IMR-90 (cell line): Measurements from ENCODE around the gene ETV3L. TPM values are rescaled to one million over a fixed set of nuclear protein-coding genes. Genes with fewer than 3 reads are reported as not detected.

Source experiments
- ATAC-seq: fragments of 200-7000 bp; cut with Tn5 transposase; 2 replicates; pipeline ENCODE4 v1.9.1; 2020; ENCODE audit warnings: low read depth, mild to moderate bottlenecking, moderate library complexity
- BruUV-seq: library from RNA; stranded (reverse); fragments of 400-500 nt; replicated peaks from 2 replicates; lab custom pipeline; 2021; lab: Mats Ljungman, UMichigan
- CTCF ChIA-PET: fragments of 300-600 bp; formaldehyde crosslinking; extraction: SDS; loops from one replicate; lab custom pipeline; 2021; ENCODE audit warnings: antibody characterized with exemption; lab: Yijun Ruan, JAX
- POLR2A ChIA-PET: fragments of 300-600 bp; sonication (Branson Sonifier 250); formaldehyde crosslinking; loops from one replicate; lab custom pipeline; 2022; ENCODE audit warnings: antibody characterized with exemption; ENCODE audit not compliant: unreplicated experiment; lab: Charles Lee
- DNase-seq: peaks from one replicate; pipeline ENCODE4 v3.0.0; 2013
- H2AFZ ChIP-seq: replicated peaks from 2 replicates; pipeline ENCODE3; 2013; ENCODE audit warnings: low read length, mild to moderate bottlenecking; ENCODE audit not compliant: poor library complexity
- H2AK5ac ChIP-seq: 2 replicates; pipeline ENCODE4 v1.6.1; 2013; ENCODE audit warnings: low read depth, low read length, inconsistent platforms
- H2AK9ac ChIP-seq: replicated peaks from 2 replicates; pipeline ENCODE3; 2013; ENCODE audit warnings: mild to moderate bottlenecking, low read depth, low read length, moderate library complexity; ENCODE audit not compliant: poor library complexity
- H2BK120ac ChIP-seq: 2 replicates; pipeline ENCODE4 v1.6.1; 2013; ENCODE audit warnings: low read depth, low read length, inconsistent platforms
- H2BK15ac ChIP-seq: 3 replicates; pipeline ENCODE4 v1.6.1; 2013; ENCODE audit warnings: low read depth, low read length, inconsistent platforms
- H2BK20ac ChIP-seq: 2 replicates; pipeline ENCODE4 v1.6.1; 2013; ENCODE audit warnings: low read depth, mild to moderate bottlenecking, inconsistent platforms, low read length, moderate library complexity
- H2BK5ac ChIP-seq: 2 replicates; pipeline ENCODE4 v1.6.1; 2013; ENCODE audit warnings: mild to moderate bottlenecking, low read depth, low read length, inconsistent platforms; ENCODE audit not compliant: poor library complexity, severe bottlenecking
- H3K14ac ChIP-seq: replicated peaks from 2 replicates; pipeline ENCODE4 v1.6.1; 2013; ENCODE audit warnings: low read depth, low read length, inconsistent platforms
- H3K18ac ChIP-seq: 2 replicates; pipeline ENCODE4 v1.6.1; 2013; ENCODE audit warnings: low read depth, low read length, control low read depth
- H3K23ac ChIP-seq: 2 replicates; pipeline ENCODE4 v1.6.1; 2013; ENCODE audit warnings: low read depth, low read length, inconsistent platforms
- H3K27ac ChIP-seq: 2 replicates; pipeline ENCODE4 v1.5.1; 2013; ENCODE audit warnings: mild to moderate bottlenecking, control low read depth, low read length; ENCODE audit not compliant: insufficient read depth
- H3K27me3 ChIP-seq: 2 replicates; pipeline ENCODE4 v1.6.1; 2013; ENCODE audit warnings: low read length; ENCODE audit not compliant: control insufficient read depth, insufficient read depth
- H3K36me3 ChIP-seq: 2 replicates; pipeline ENCODE4 v1.6.1; 2013; ENCODE audit warnings: low read length, mixed read lengths; ENCODE audit not compliant: control insufficient read depth, insufficient read depth
- H3K4ac ChIP-seq: 2 replicates; pipeline ENCODE4 v1.6.1; 2013; ENCODE audit warnings: low read depth, low read length, inconsistent platforms
- H3K4me1 ChIP-seq: 2 replicates; pipeline ENCODE4 v1.6.1; 2013; ENCODE audit warnings: low read length, mixed read lengths; ENCODE audit not compliant: control insufficient read depth, insufficient read depth
- H3K4me2 ChIP-seq: 2 replicates; pipeline ENCODE4 v1.6.1; 2013; ENCODE audit warnings: low read depth, mild to moderate bottlenecking, control low read depth, low read length, moderate library complexity
- H3K4me3 ChIP-seq: 2 replicates; pipeline ENCODE4 v1.5.1; 2013; ENCODE audit warnings: low read depth, mild to moderate bottlenecking, control low read depth, low read length, moderate library complexity; ENCODE audit not compliant: insufficient read depth
- H3K56ac ChIP-seq: 2 replicates; pipeline ENCODE4 v1.6.1; 2013; ENCODE audit warnings: low read length, inconsistent platforms; ENCODE audit not compliant: insufficient read depth; ENCODE audit errors: extremely low read depth
- H3K79me1 ChIP-seq, 2 experiments: 2 replicates each; pipeline ENCODE4 v1.6.1; 2013; ENCODE audit warnings: low read length in 2 of 2, inconsistent platforms in 1 of 2, low read depth in 1 of 2
- H3K9ac ChIP-seq: 2 replicates; pipeline ENCODE4 v1.6.1; 2013; ENCODE audit warnings: low read depth, low read length, control low read depth
- H3K9me1 ChIP-seq: 2 replicates; pipeline ENCODE4 v1.6.1; 2013; ENCODE audit warnings: low read length, inconsistent platforms; ENCODE audit not compliant: insufficient read depth
- H3K9me3 ChIP-seq: 2 replicates; pipeline ENCODE4 v1.6.1; 2013; ENCODE audit warnings: low read length; ENCODE audit not compliant: control insufficient read depth, insufficient read depth
- H4K20me1 ChIP-seq: 2 replicates; pipeline ENCODE4 v1.6.1; 2013; ENCODE audit warnings: low read length, inconsistent platforms; ENCODE audit not compliant: insufficient read depth
- H4K5ac ChIP-seq: 2 replicates; pipeline ENCODE4 v1.6.1; 2013; ENCODE audit warnings: mild to moderate bottlenecking, low read depth, low read length, control low read depth
- H4K8ac ChIP-seq, 2 experiments: 2 replicates each; pipeline ENCODE4 v1.6.1; 2013; ENCODE audit warnings: low read depth in 2 of 2, low read length in 2 of 2, control low read depth in 1 of 2, inconsistent platforms in 1 of 2
- H4K91ac ChIP-seq: 2 replicates; pipeline ENCODE4 v1.6.1; 2013; ENCODE audit warnings: low read depth, low read length, inconsistent platforms; ENCODE audit not compliant: insufficient read depth
- MXI1 ChIP-seq: IDR thresholded peaks from 2 replicates; pipeline ENCODE4 v1.6.1; 2012; ENCODE audit warnings: low read depth, mild to moderate bottlenecking, low read length, moderate library complexity, borderline replicate concordance
- WGBS, 2 experiments: methylation state at CpG; one replicate each; pipeline versions ENCODE4 v1.1.5 to v1.1.7; 2013; ENCODE audit warnings: missing lambda C conversion rate in 2 of 2; ENCODE audit not compliant: insufficient read length in 1 of 2; ENCODE audit errors: extremely low coverage in 2 of 2; 5-methylcytosine and 5-hydroxymethylcytosine counted together
- dilution Hi-C: fragments of 300-500 bp; cut with HindIII; formaldehyde crosslinking; loops from one replicate; pipeline ENCODE4 v1.14.3; 2018; ENCODE audit warnings: low sequenced_read_pairs; ENCODE audit not compliant: unreplicated experiment
- in situ Hi-C: fragments of 300-500 bp; cut with MboI; formaldehyde crosslinking; loops from 3 replicates; pipeline ENCODE4 v1.14.3; 2019; ENCODE audit warnings: low sequenced_read_pairs, inconsistent platforms, mixed read lengths
- intact Hi-C: fragments of 100-400 bp; cut with micrococcal nuclease; formaldehyde crosslinking; loops from 2 replicates; pipeline ENCODE4 v1.10.0; 2022
- polyA plus RNA-seq, 3 experiments: library from polyadenylated mRNA; depleted of rRNA; stranded (reverse); fragments of >200 nt; gene quantifications; 2 replicates each; pipeline ENCODE4 v1.2.3, GENCODE V29; 2012; ENCODE audit warnings: low replicate concordance in 1 of 3
- total RNA-seq: library from RNA; depleted of rRNA; stranded (reverse); fragments of >200 nt; gene quantifications from 2 replicates; pipeline ENCODE4 v1.2.3, GENCODE V29; 2012

Gene ETV3L
- total and polyA plus RNA-seq, 2 of the 4 experiments (the other 2 are of a cell fraction) = not detected

DNA sequence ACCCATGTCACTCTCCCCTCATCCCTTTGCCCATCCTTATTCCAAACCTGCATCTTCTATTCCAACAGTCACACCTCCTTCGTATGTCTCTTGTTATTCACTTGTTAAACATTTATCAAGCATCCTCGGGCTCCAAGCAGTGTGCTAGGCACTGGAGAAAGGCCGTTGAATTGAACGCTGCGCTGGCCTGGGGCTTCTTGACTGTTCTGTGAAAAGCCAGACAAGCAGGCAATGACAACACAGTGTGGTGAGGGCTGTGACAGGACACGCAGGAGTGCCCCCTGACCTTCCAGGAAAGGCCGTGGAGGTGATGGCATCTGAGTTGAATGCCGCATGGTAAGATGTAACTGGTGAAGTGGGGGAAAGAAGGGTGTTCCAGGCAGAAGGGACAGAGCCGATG, 19.4 kb upstream of the ETV3L start:
- ATAC-seq (no peak), DNase-seq (no peak)
- no peak overlapping the region for H2AK5ac ChIP-seq
- no peaks in the 10 kb centered on the region; the same call in 1 of the 2 replicates for H4K20me1 ChIP-seq
- no peak overlapping the region for H3K4ac ChIP-seq
- H3K9ac ChIP-seq = no peak overlapping the region
- in situ Hi-C loops (no loop called here), intact Hi-C loops (no loop called here), dilution Hi-C loops (no loop called here)
- no peak overlapping the region for H4K5ac ChIP-seq
- H3K9me1 ChIP-seq = 0 out of 2 replicates have a peak, but pooled peaks cover 6% of the 10 kb centered on the region
- H3K4me3 ChIP-seq = no peak overlapping the region
- POLR2A ChIA-PET = interaction anchor here (0.7 kb wide), 1 partner anchor 8 kb away, joined by 3 read pairs; no protein-coding TSS in a partner anchor
- H4K8ac ChIP-seq = no peak overlapping the region
- CTCF ChIA-PET = no interaction called here
- no peak overlapping the region for H3K4me2 ChIP-seq
- no peak overlapping the region for H3K27ac ChIP-seq
- peaks cover 6% of the 10 kb centered on the region; the same call in 1 of the 2 replicates for H3K27me3 ChIP-seq
- WGBS, 2 experiments = 70% methylated on average over 7 of the region's 9 CpGs; no CpG with 5 or more reads in 1 of the 2 experiments
- no TSS peak for BruUV-seq
- H3K23ac ChIP-seq = no peak overlapping the region
- H2BK120ac ChIP-seq = no peak overlapping the region
- H2BK15ac ChIP-seq = no peak overlapping the region
- H4K91ac ChIP-seq = no peak overlapping the region
- H3K18ac ChIP-seq = no peak overlapping the region
- no peak overlapping the region for H2BK20ac ChIP-seq
- H3K79me1 ChIP-seq = peaks cover 11 to 19% of the 10 kb centered on the region in 2 experiments
- H3K14ac ChIP-seq = no peak overlapping the region
- no peak for TF ChIP-seq MXI1
- no peak overlapping the region for H2BK5ac ChIP-seq
- no peak overlapping the region for H2AFZ ChIP-seq
- no peaks in the 10 kb centered on the region for H3K9me3 ChIP-seq
- no peak overlapping the region for H3K56ac ChIP-seq
- H3K36me3 ChIP-seq = peaks cover 11% of the 10 kb centered on the region
- peak overlapping the region; percentile 58 for H2AK9ac ChIP-seq
- H3K4me1 ChIP-seq = no peaks in the 10 kb centered on the region
